Measurements from ENCODE around the gene UCK1.

UCK1 gene

DNA sequence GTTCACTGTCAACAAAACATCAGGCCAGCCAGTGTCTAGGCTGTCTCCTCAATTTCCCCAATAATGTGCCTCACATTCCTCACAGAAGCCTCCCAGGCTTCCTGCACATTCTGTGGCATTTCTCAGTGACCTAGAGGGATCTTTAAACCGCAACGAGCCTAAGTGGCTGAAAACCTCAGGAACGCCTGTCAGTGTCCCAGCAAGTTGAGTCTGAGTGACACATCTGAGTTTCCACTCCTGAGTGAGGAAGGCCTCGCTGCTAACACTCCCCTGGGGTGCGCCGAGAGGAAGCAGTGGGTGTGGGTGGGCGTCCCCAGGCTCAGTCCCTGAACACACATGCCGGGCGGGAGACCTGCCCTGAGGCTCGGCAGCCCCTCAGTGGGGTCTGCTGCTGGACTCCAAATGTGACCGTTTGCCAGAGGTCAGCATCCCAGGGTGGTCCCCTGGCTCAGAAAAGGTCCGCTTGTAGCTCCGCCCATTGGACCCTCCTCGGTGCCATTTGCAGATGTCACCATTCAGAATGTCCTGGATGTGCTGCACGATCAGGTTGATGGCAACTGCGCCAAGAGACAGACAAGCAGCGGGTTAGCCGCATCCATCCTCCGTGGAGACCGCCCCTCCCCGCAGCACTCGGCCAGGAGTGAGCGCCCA lies 6.3 kb downstream of the UCK1 start:
- Histone ChIP-seq H3K27ac (ENCODE audit: low read length) (no peak overlapping the region), H3K9me3 (ENCODE audit: insufficient read depth, low read length, severe bottlenecking) (no peaks in the 10 kb centered on the region), H4K20me1 (ENCODE audit: insufficient read depth, low read length) (peaks cover 18% of the 10 kb centered on the region; the same call in 1 of the 2 replicates), H3K4me2 (ENCODE audit: insufficient read depth, low read length) (no peak overlapping the region), H3K4me1 (ENCODE audit: insufficient read depth, low read length) (peaks cover 8% of the 10 kb centered on the region), H3K9ac (ENCODE audit: low read depth, low read length) (no peak overlapping the region), H3K36me3 (ENCODE audit: insufficient read depth, low read length) (peaks cover 92% of the 10 kb centered on the region), H3K4me3 (ENCODE audit: low read depth in 1 of 2, low read length in 2 of 2) (no peak overlapping the region), H3K27me3 (ENCODE audit: insufficient read depth, low read length, poor library complexity) (no peaks in the 10 kb centered on the region), H3K79me2 (ENCODE audit: insufficient read depth, low read length) (peaks cover 13% of the 10 kb centered on the region), H2AFZ (ENCODE audit: low read depth, low read length) (no peak overlapping the region)
- DNase-seq (no peak), ATAC-seq (ENCODE audit: insufficient read depth, low read depth) (no peak)
- no peak for TF ChIP-seq EZH2 (IDR thresholded peaks at IDR 0.05; ENCODE audit: borderline replicate concordance, low read depth, low read length, severe bottlenecking)
- TF ChIP-seq, protein P1, sequence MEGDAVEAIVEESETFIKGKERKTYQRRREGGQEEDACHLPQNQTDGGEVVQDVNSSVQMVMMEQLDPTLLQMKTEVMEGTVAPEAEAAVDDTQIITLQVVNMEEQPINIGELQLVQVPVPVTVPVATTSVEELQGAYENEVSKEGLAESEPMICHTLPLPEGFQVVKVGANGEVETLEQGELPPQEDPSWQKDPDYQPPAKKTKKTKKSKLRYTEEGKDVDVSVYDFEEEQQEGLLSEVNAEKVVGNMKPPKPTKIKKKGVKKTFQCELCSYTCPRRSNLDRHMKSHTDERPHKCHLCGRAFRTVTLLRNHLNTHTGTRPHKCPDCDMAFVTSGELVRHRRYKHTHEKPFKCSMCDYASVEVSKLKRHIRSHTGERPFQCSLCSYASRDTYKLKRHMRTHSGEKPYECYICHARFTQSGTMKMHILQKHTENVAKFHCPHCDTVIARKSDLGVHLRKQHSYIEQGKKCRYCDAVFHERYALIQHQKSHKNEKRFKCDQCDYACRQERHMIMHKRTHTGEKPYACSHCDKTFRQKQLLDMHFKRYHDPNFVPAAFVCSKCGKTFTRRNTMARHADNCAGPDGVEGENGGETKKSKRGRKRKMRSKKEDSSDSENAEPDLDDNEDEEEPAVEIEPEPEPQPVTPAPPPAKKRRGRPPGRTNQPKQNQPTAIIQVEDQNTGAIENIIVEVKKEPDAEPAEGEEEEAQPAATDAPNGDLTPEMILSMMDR (IDR thresholded peaks at IDR 0.05; ENCODE audit: borderline replicate concordance, extremely low read depth, low read length, poor library complexity, severe bottlenecking): no peak

DNA sequence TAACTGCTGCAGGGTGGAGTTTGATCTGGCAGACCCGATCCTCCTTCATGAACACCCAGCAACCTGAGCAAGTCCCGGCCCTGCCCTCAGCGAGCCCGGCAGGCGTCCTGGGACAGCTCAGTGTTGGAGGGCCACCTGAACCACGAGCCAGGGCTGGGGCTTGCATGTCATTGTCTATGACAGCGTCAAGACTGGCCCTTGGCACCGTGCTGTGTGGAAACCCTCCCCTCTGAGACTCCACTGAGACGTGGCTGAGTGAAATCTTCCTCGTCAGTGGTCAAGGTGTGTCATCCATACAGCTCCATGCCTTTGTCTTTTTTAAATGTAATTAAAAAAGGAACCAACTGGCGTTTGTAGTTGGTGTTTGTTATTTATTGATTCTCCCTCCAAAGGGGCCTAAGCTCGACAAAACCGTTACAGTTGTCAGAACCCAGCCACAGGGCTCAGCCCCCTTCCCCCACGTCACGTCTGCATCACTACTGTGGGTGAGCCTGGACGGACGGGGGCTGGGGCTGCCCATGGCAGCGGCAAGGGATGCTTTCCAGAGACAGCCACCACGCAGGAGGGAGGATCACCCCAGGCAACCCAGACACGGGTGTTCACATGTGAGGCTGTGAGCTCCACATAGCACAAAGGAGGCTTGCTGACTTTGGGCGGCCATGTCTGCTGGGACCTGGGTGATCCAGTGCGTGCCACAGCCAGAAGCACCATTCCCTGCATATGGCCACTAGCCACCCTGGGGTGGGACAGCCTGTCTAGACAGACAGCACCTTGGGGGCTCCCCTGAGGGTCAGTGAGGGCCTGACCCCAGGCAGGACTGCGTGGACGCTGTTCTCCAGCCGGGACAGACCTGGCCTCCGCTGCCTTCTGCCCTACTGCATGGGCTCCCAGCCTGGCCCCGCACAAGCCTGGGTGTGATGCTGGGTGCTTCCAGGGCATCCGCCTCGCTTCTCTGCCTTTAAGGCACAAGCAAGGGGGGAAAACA lies 7.3 kb downstream of the UCK1 start:
- TF ChIP-seq, protein P1 (IDR thresholded peaks at IDR 0.05; ENCODE audit: borderline replicate concordance, extremely low read depth, low read length, poor library complexity, severe bottlenecking): no peak
- TF ChIP-seq EZH2 (IDR thresholded peaks at IDR 0.05; ENCODE audit: borderline replicate concordance, low read depth, low read length, severe bottlenecking): no peak
- H3K9me3 ChIP-seq (ENCODE audit: insufficient read depth, low read length, severe bottlenecking): no peaks in the 10 kb centered on the region
- H3K79me2 ChIP-seq (ENCODE audit: insufficient read depth, low read length): peaks cover 2% of the 10 kb centered on the region; the same call in 1 of the 2 replicates
- no peak overlapping the region for H3K4me2 ChIP-seq (ENCODE audit: insufficient read depth, low read length)
- ATAC-seq (ENCODE audit: insufficient read depth, low read depth) (peak; percentile 21; the same call in 1 of the 3 replicates), DNase-seq (no peak)
- H3K9ac ChIP-seq (ENCODE audit: low read depth, low read length): no peak overlapping the region
- H3K36me3 ChIP-seq (ENCODE audit: insufficient read depth, low read length): peaks cover 92% of the 10 kb centered on the region
- H3K27me3 ChIP-seq (ENCODE audit: insufficient read depth, low read length, poor library complexity): no peaks in the 10 kb centered on the region
- H3K27ac ChIP-seq (ENCODE audit: low read length): no peak overlapping the region
- H4K20me1 ChIP-seq (ENCODE audit: insufficient read depth, low read length): peaks cover 7% of the 10 kb centered on the region; the same call in 1 of the 2 replicates
- H3K4me1 ChIP-seq (ENCODE audit: insufficient read depth, low read length): no peaks in the 10 kb centered on the region
- H2AFZ ChIP-seq (ENCODE audit: low read depth, low read length): no peak overlapping the region
- no peak overlapping the region for H3K4me3 ChIP-seq (ENCODE audit: low read depth in 1 of 2, low read length in 2 of 2)

DNA sequence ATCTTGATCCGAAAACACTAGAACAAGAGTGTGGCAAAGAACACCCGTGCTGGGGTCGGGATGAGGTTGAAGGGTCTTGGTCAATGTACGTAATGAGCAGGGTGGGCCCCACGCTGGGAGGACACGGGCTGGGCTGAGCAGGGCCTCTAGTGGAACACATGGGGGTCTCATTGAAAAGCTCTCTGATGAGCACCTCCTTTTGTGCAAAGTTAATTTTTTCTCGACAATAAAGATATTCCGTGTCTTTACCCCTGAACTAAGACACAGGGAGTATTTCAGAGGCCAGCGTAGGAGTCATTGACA lies 8.0 kb downstream of the UCK1 start:
- Histone ChIP-seq H2AFZ (ENCODE audit: low read depth, low read length) (no peak overlapping the region), H3K9ac (ENCODE audit: low read depth, low read length) (no peak overlapping the region), H3K4me3 (ENCODE audit: low read depth in 1 of 2, low read length in 2 of 2) (no peak overlapping the region), H3K4me1 (ENCODE audit: insufficient read depth, low read length) (no peaks in the 10 kb centered on the region), H3K27ac (ENCODE audit: low read length) (no peak overlapping the region), H3K4me2 (ENCODE audit: insufficient read depth, low read length) (no peak overlapping the region), H3K79me2 (ENCODE audit: insufficient read depth, low read length) (no peaks in the 10 kb centered on the region), H4K20me1 (ENCODE audit: insufficient read depth, low read length) (peaks cover 7% of the 10 kb centered on the region; the same call in 1 of the 2 replicates), H3K27me3 (ENCODE audit: insufficient read depth, low read length, poor library complexity) (no peaks in the 10 kb centered on the region), H3K36me3 (ENCODE audit: insufficient read depth, low read length) (peaks cover 92% of the 10 kb centered on the region), H3K9me3 (ENCODE audit: insufficient read depth, low read length, severe bottlenecking) (no peaks in the 10 kb centered on the region)
- peak; percentile 13; the same call in 1 of the 3 replicates for ATAC-seq (ENCODE audit: insufficient read depth, low read depth)
- TF ChIP-seq, protein P1 (IDR thresholded peaks at IDR 0.05; ENCODE audit: borderline replicate concordance, extremely low read depth, low read length, poor library complexity, severe bottlenecking): no peak
- TF ChIP-seq EZH2 (IDR thresholded peaks at IDR 0.05; ENCODE audit: borderline replicate concordance, low read depth, low read length, severe bottlenecking): no peak
- no peak for DNase-seq
